ENCODE results near the gene TRPV3.

Gene TRPV3

DNA sequence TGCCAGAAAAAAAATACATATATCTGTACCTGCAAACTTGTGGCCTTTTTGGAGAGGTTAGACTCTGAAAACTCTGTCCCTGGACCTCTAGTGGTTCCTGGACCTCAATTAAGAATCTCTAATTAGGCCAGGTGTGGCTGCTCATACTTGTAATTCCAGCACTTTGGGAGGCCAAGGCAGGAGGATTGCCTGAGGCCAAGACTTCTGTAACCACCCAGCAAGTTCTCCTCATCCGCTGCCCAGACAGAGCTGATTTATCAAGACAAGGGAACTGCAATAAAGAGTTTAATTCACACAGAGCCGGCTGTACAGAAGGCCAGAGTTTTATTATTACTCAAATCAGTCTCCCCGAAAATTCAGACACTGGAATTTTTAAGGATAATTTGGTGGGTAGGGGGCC lies 77.6 kb downstream of the TRPV3 start:
- no peak overlapping the region for H3K27ac ChIP-seq
- H3K27me3 ChIP-seq (ENCODE audit: insufficient read depth, low read depth, severe bottlenecking): no peaks in the 10 kb centered on the region

DNA sequence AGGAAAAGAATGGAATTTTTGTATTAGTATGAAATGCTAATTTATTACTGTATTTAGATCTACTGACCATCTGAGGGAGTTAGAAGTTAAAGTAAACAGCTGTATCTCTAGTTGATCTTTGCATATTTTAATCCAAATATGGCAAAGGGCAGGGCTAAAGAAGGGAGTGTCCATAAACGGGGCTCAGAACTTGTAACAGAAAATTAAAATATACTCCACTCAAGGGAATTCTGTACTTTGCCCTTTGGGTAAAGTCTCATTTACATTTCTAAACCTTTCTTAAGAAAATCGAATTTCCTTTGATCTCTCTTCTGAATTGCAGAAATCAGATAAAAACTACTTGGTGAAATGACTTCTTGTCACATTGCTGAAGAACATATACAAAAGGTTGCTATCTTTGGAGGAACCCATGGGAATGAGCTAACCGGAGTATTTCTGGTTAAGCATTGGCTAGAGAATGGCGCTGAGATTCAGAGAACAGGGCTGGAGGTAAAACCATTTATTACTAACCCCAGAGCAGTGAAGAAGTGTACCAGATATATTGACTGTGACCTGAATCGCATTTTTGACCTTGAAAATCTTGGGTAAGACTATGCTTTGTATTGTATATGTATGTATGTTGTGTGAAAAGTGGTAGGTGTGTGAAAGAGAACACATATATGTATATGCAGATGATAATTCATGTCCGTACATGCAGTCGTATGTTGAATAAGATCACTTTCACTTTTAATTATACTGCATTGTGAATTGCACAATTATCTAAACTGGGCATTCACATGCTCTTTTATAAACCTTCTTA lies 81.6 kb downstream of the TRPV3 start, which contains the start of gene ASPA:
TSS of gene ASPA (plus strand) at position 186 of the 799 bp plus-strand sequence. CDS start at position 349, 163 bp downstream.
- H3K27me3 ChIP-seq (ENCODE audit: insufficient read depth, low read depth, severe bottlenecking): no peaks in the 10 kb centered on the region
- H3K27ac ChIP-seq: no peak within 1 kb of the TSS
- H3K36me3 ChIP-seq: no peaks in the 10 kb centered on the region
- no peaks in the 10 kb centered on the region for H3K9me3 ChIP-seq (ENCODE audit: severe bottlenecking)
- DNase-seq: no peak
- H3K4me3 ChIP-seq (ENCODE audit: low read depth, low read length): no peak within 1 kb of the TSS
- TF ChIP-seq, protein P1, sequence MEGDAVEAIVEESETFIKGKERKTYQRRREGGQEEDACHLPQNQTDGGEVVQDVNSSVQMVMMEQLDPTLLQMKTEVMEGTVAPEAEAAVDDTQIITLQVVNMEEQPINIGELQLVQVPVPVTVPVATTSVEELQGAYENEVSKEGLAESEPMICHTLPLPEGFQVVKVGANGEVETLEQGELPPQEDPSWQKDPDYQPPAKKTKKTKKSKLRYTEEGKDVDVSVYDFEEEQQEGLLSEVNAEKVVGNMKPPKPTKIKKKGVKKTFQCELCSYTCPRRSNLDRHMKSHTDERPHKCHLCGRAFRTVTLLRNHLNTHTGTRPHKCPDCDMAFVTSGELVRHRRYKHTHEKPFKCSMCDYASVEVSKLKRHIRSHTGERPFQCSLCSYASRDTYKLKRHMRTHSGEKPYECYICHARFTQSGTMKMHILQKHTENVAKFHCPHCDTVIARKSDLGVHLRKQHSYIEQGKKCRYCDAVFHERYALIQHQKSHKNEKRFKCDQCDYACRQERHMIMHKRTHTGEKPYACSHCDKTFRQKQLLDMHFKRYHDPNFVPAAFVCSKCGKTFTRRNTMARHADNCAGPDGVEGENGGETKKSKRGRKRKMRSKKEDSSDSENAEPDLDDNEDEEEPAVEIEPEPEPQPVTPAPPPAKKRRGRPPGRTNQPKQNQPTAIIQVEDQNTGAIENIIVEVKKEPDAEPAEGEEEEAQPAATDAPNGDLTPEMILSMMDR (IDR thresholded peaks at IDR 0.05; ENCODE audit: low read depth, low read length): no peak

More for the DNA sequence above, 77.6 kb downstream of the TRPV3 start:
- Histone ChIP-seq H3K9me3 (ENCODE audit: severe bottlenecking) (no peaks in the 10 kb centered on the region), H3K4me3 (ENCODE audit: low read depth, low read length) (no peak overlapping the region), H3K36me3 (no peaks in the 10 kb centered on the region)
- no peak for DNase-seq
- TF ChIP-seq, protein P1 (IDR thresholded peaks at IDR 0.05; ENCODE audit: low read depth, low read length): no peak

DNA sequence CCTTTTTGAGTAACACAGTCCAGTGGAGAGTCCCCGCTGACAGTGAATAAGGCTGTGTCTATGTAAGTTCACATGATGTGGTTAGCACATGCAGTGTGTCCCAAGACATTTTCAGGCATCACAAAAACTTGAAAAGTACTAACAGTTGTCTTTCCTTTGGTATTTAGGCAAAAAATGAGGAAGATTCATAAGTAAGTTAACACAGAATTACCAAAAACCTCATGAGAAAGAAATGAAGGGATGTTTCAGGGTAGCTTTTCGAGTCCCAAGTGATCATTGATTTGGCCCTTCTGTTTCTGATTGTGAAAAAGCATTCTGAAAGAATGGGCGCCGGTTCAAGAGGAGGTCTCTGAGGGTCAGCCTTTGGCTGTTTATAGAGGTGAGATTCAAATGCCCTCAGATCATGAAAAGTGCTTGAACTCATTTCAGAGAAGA lies 82.3 kb downstream of the TRPV3 start:
- no peak overlapping the region for H3K4me3 ChIP-seq (ENCODE audit: low read depth, low read length)
- TF ChIP-seq, protein P1 (IDR thresholded peaks at IDR 0.05; ENCODE audit: low read depth, low read length): no peak

GRCh38 chr17:3474212-3474611 lies 83.4 kb downstream of the TRPV3 start:
- TF ChIP-seq, protein P1 (IDR thresholded peaks at IDR 0.05; ENCODE audit: low read depth, low read length): no peak
- H3K36me3 ChIP-seq: no peaks in the 10 kb centered on the region
- no peak overlapping the region for H3K27ac ChIP-seq
- no peaks in the 10 kb centered on the region for H3K27me3 ChIP-seq (ENCODE audit: insufficient read depth, low read depth, severe bottlenecking)
- no peaks in the 10 kb centered on the region for H3K9me3 ChIP-seq (ENCODE audit: severe bottlenecking)
- no peak for DNase-seq
- no peak overlapping the region for H3K4me3 ChIP-seq (ENCODE audit: low read depth, low read length)

More for the DNA sequence above, 82.3 kb downstream of the TRPV3 start:
- no peak for DNase-seq
- no peaks in the 10 kb centered on the region for H3K27me3 ChIP-seq (ENCODE audit: insufficient read depth, low read depth, severe bottlenecking)
- H3K36me3 ChIP-seq: no peaks in the 10 kb centered on the region
- H3K9me3 ChIP-seq (ENCODE audit: severe bottlenecking): no peaks in the 10 kb centered on the region
- H3K27ac ChIP-seq: no peak overlapping the region

DNA sequence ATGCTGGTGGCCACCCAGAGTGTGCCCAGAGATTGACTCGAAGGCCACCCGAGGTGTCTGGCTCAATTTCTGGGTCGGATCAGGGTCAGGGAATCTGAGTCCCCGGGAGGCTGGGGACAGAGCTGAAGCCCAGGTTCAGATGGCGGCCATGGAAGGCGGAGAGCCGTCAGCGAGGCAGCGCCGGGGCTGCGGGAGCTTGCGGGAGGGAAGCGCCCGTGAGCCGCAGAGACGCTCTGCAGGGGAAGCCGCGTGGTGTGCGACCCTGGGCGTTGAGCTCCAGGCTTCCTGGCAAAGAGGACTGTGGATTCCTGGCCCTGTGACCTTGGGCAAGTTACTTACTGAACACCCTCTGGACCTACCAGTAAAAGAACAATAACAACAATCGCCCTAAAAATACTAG lies 85.5 kb downstream of the TRPV3 start:
- no peaks in the 10 kb centered on the region for H3K27me3 ChIP-seq (ENCODE audit: insufficient read depth, low read depth, severe bottlenecking)
- TF ChIP-seq, protein P1 (IDR thresholded peaks at IDR 0.05; ENCODE audit: low read depth, low read length): no peak
- no peak overlapping the region for H3K27ac ChIP-seq
- H3K36me3 ChIP-seq: no peaks in the 10 kb centered on the region
- no peak overlapping the region for H3K4me3 ChIP-seq (ENCODE audit: low read depth, low read length)
- DNase-seq: no peak
- H3K9me3 ChIP-seq (ENCODE audit: severe bottlenecking): no peaks in the 10 kb centered on the region

All from WERI-Rb-1 (cell line).